A673 (cell line): ENCODE results near the gene KDM6B. TPM values are rescaled to one million over a fixed set of nuclear protein-coding genes. Genes with fewer than 3 reads are reported as not detected.

ENCODE experiments used
- BruUV-seq: library from RNA; stranded (reverse); fragments of 400-500 nt; replicated peaks from 2 replicates; lab custom pipeline; 2021; lab: Mats Ljungman, UMichigan
- CTCF ChIA-PET: fragments of 300-600 bp; sonication (Branson Sonifier 250); formaldehyde crosslinking; loops from one replicate; lab custom pipeline; 2022; ENCODE audit warnings: antibody characterized with exemption; lab: Charles Lee
- POLR2A ChIA-PET: fragments of 300-600 bp; sonication (Branson Sonifier 250); formaldehyde crosslinking; loops from one replicate; lab custom pipeline; 2022; ENCODE audit warnings: antibody characterized with exemption; ENCODE audit not compliant: low non-redundant PET; lab: Charles Lee
- DNase-seq: peaks from one replicate; pipeline ENCODE4 v3.0.0-alpha.2; 2015; ENCODE audit warnings: low spot score
- H3K27ac ChIP-seq: fragments of 200-600 bp; sonication (generic); 2 replicates; pipeline ENCODE4 v1.5.1; 2016; ENCODE audit warnings: mixed run types, low read depth, mild to moderate bottlenecking, mixed read lengths, antibody characterized with exemption, low read length; ENCODE audit not compliant: poor library complexity, severe bottlenecking
- H3K27me3 ChIP-seq: fragments of 200-600 bp; sonication (generic); replicated peaks from 2 replicates; pipeline ENCODE4 v1.6.1; 2017; ENCODE audit warnings: mixed run types, low read depth, mild to moderate bottlenecking, mixed read lengths, antibody characterized with exemption, low read length; ENCODE audit not compliant: insufficient read depth, poor library complexity
- H3K36me3 ChIP-seq: fragments of 200-600 bp; sonication (generic); 2 replicates; pipeline ENCODE4 v1.6.1; 2016; ENCODE audit warnings: mixed run types, mild to moderate bottlenecking, mixed read lengths, antibody characterized with exemption, low read length; ENCODE audit not compliant: insufficient read depth, poor library complexity, severe bottlenecking
- H3K4me1 ChIP-seq: fragments of 200-600 bp; sonication (generic); 2 replicates; pipeline ENCODE4 v1.6.1; 2017; ENCODE audit warnings: mixed run types, mild to moderate bottlenecking, mixed read lengths, antibody characterized with exemption, low read length; ENCODE audit not compliant: insufficient read depth, poor library complexity, severe bottlenecking
- H3K4me3 ChIP-seq: fragments of 200-600 bp; sonication (generic); 2 replicates; pipeline ENCODE4 v1.5.1; 2016; ENCODE audit warnings: low read depth, mixed run types, mild to moderate bottlenecking, mixed read lengths, low read length; ENCODE audit not compliant: poor library complexity, severe bottlenecking
- H3K9me3 ChIP-seq: fragments of 200-600 bp; sonication (generic); 2 replicates; pipeline ENCODE4 v1.6.1; 2016; ENCODE audit warnings: mixed run types, low read depth, mild to moderate bottlenecking, mixed read lengths, antibody characterized with exemption, low read length; ENCODE audit not compliant: poor library complexity, severe bottlenecking
- CTCF ChIP-seq: fragments of 300-800, 200-600 bp; sonication (generic); conservative IDR thresholded peaks from 2 replicates; pipeline ENCODE4 v1.5.1; 2017; ENCODE audit warnings: low read depth, mild to moderate bottlenecking, antibody characterized with exemption, low read length, moderate library complexity, mixed read lengths
- EZH2 ChIP-seq: fragments of 200-600 bp; sonication (generic); IDR thresholded peaks from 2 replicates; pipeline ENCODE4 v1.6.1; 2017; ENCODE audit warnings: borderline replicate concordance, low read depth, mild to moderate bottlenecking, mixed read lengths, antibody characterized with exemption, low read length; ENCODE audit not compliant: poor library complexity, severe bottlenecking
- intact Hi-C: fragments of 100-400 bp; cut with micrococcal nuclease; formaldehyde crosslinking; loops from one replicate; pipeline ENCODE4 v1.10.0; 2022; ENCODE audit not compliant: unreplicated experiment
- total RNA-seq: library from RNA; stranded (reverse); gene quantifications from 2 replicates; pipeline ENCODE4 v1.2.3, GENCODE V29; 2021

KDM6B gene
- total RNA-seq, 1 experiment from 2014 or later = 46.8 TPM

GRCh38 chr17:7882068-7882467, 48.1 kb downstream of the KDM6B start:
- TF ChIP-seq CTCF = no peak
- no peak for TF ChIP-seq EZH2
- H3K4me3 ChIP-seq = no peak overlapping the region
- H3K9me3 ChIP-seq = no peaks in the 10 kb centered on the region
- peaks cover 10% of the 10 kb centered on the region for H3K36me3 ChIP-seq
- H3K27me3 ChIP-seq = no peaks in the 10 kb centered on the region
- BruUV-seq = no TSS peak
- ChIA-PET CTCF (no interaction called here), POLR2A (no interaction called here)
- peaks cover 25% of the 10 kb centered on the region for H3K4me1 ChIP-seq
- DNase-seq = no peak
- intact Hi-C loops = no loop called here
- H3K27ac ChIP-seq = no peak overlapping the region

GRCh38 chr17:7882629-7883028, 48.6 kb downstream of the KDM6B start:
- peak overlapping the region; percentile 68 for H3K27ac ChIP-seq

More at GRCh38 chr17:7882629-7883028, 48.6 kb downstream of the KDM6B start:
- Histone ChIP-seq H3K36me3 (peaks cover 7% of the 10 kb centered on the region), H3K27me3 (no peaks in the 10 kb centered on the region), H3K4me1 (peaks cover 25% of the 10 kb centered on the region), H3K9me3 (no peaks in the 10 kb centered on the region), H3K4me3 (no peak overlapping the region)
- BruUV-seq = no TSS peak
- TF ChIP-seq EZH2 (no peak), CTCF (no peak)
- POLR2A ChIA-PET = interaction anchor here (0.6 kb wide), 1 partner anchor 236 kb away, joined by 3 read pairs; no protein-coding TSS in a partner anchor
- intact Hi-C loops = no loop called here
- no peak for DNase-seq
- CTCF ChIA-PET = no interaction called here

Other genes starting within 250 kb of the KDM6B start
- 0.87 and 1.3 TPM in 2 replicates for gene SOX15, start 244.1 kb upstream of the KDM6B start, total RNA-seq
- gene FXR2, start 219.3 kb upstream of the KDM6B start, total RNA-seq = 101 TPM in 2 replicates
- gene SAT2, start 206.4 kb upstream of the KDM6B start, total RNA-seq = 61.7 and 79.3 TPM in 2 replicates
- gene SHBG, start 204.1 kb upstream of the KDM6B start, total RNA-seq = 0.33 TPM in 1 of 2 replicates, not detected in the other
- 3.5 and 5.9 TPM in 2 replicates for gene ATP1B2, start 183.3 kb upstream of the KDM6B start, total RNA-seq
- gene TP53, start 146.7 kb upstream of the KDM6B start, total RNA-seq = 32.2 and 34.8 TPM in 2 replicates
- 42.2 and 51.8 TPM in 2 replicates for gene WRAP53, start 145.7 kb upstream of the KDM6B start, total RNA-seq
- 10.0 and 15.8 TPM in 2 replicates for gene EFNB3, start 129.0 kb upstream of the KDM6B start, total RNA-seq
- gene DNAH2, start 116.5 kb upstream of the KDM6B start, total RNA-seq = 0.15 and 0.24 TPM in 2 replicates
- gene TMEM88, start 20.8 kb downstream of the KDM6B start, total RNA-seq = 1.7 and 3.0 TPM in 2 replicates
- gene NAA38, start 23.3 kb downstream of the KDM6B start, total RNA-seq = 64.3 and 67.7 TPM in 2 replicates
- 16.9 and 18.7 TPM in 2 replicates for gene CYB5D1, start 23.8 kb downstream of the KDM6B start, total RNA-seq
- 249 and 264 TPM in 2 replicates for gene CHD3, start 54.6 kb downstream of the KDM6B start, total RNA-seq
- 0.83 and 1.1 TPM in 2 replicates for gene RNF227, start 82.1 kb downstream of the KDM6B start, total RNA-seq
- gene KCNAB3, start 95.6 kb downstream of the KDM6B start, total RNA-seq = 24.8 and 32.4 TPM in 2 replicates
- 111 and 140 TPM in 2 replicates for gene TRAPPC1, start 97.7 kb downstream of the KDM6B start, total RNA-seq
- 72.3 and 79.9 TPM in 2 replicates for gene CNTROB, start 98.0 kb downstream of the KDM6B start, total RNA-seq
- gene GUCY2D, start 168.4 kb downstream of the KDM6B start, total RNA-seq = not detected in 2 replicates
- 0.17 and 0.30 TPM in 2 replicates for gene ALOX15B, start 204.8 kb downstream of the KDM6B start, total RNA-seq